SU-DHL-6 (cell line): ENCODE data around the gene LRRC7.

Experiments
- EZH2phosphoT487 ChIP-seq: fragments of 200-600 bp; sonication (generic), shearing (Covaris generic); conservative IDR thresholded peaks from 2 replicates; pipeline ENCODE4 v1.6.1; 2018; ENCODE audit warnings: mild to moderate bottlenecking, antibody characterized with exemption, low read length, moderate library complexity, mixed read lengths
- TF ChIP-seq, protein P1 (sequence below): fragments of 200-600 bp; sonication (generic); IDR thresholded peaks from one replicate; pipeline ENCODE4 v1.5.1; 2017; ENCODE audit warnings: antibody characterized with exemption, mild to moderate bottlenecking, low read length, moderate library complexity; ENCODE audit not compliant: insufficient read depth, poor library complexity, severe bottlenecking

DNA sequence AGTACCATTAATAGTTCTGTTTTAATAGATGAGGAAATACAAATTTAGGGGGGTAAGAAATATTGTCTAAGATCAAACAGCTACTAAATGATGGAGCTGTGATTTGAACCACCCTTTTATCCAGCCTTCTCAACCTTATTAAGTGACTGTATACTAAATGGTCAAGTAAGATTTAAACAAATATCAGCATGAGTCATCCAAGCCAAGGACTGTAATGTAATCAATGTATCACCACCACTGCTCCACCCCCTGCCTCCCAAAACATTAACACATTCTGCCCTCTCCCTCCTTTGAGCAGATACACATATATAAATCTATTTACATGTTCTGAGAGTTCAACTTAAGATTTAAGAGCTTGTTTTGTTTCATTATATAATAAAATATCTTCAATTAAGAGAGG, 578.8 kb downstream of the LRRC7 start:
- TF ChIP-seq, protein P1, sequence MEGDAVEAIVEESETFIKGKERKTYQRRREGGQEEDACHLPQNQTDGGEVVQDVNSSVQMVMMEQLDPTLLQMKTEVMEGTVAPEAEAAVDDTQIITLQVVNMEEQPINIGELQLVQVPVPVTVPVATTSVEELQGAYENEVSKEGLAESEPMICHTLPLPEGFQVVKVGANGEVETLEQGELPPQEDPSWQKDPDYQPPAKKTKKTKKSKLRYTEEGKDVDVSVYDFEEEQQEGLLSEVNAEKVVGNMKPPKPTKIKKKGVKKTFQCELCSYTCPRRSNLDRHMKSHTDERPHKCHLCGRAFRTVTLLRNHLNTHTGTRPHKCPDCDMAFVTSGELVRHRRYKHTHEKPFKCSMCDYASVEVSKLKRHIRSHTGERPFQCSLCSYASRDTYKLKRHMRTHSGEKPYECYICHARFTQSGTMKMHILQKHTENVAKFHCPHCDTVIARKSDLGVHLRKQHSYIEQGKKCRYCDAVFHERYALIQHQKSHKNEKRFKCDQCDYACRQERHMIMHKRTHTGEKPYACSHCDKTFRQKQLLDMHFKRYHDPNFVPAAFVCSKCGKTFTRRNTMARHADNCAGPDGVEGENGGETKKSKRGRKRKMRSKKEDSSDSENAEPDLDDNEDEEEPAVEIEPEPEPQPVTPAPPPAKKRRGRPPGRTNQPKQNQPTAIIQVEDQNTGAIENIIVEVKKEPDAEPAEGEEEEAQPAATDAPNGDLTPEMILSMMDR = no peak
- no peak for TF ChIP-seq EZH2phosphoT487
